ENCODE data around the gene SHC4.
"Not testable (repeated sequence)": the region's sequence is repeated elsewhere in the genome, so short reads cannot be mapped to it uniquely, and the experiment has no call there.

Gene SHC4

DNA sequence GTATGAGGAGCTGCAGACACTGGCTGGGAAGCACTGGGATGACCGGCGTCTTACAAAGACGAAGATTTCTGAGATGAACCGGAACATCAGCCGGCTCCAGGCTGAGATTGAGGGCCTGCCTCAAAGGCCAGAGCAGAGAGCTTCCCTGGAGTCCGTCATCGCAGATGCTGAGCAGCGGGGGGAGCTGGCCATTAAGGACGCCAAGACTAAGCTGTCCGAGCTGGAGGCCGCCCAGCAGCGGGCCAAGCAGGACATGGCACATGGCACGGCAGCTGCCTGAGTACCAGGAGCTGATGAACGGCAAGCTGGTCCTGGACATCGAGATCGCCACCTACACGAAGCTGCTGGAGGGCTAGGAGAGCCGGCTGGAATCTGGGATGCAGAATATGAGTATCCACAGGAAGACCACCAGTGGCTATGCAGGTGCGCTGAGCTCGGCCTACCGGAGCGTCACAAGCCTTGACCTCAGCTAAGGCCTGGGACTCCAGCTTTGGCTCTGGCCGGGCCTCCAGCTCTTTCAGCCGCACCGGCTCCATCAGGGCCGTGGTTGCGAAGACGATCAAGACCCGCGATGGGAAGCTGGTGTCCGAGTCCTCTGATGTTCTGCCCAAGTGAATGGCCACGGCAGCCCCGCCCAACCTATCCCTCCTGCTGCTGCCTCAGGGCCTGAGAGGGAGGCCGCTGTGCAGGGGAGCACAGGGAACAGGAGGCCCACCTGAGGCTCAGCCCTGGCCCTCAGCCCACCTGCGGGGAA is 9.2 kb upstream of the SHC4 start:
- DNase-seq (ENCODE audit: low spot score): no peak
- TF ChIP-seq, protein P1, sequence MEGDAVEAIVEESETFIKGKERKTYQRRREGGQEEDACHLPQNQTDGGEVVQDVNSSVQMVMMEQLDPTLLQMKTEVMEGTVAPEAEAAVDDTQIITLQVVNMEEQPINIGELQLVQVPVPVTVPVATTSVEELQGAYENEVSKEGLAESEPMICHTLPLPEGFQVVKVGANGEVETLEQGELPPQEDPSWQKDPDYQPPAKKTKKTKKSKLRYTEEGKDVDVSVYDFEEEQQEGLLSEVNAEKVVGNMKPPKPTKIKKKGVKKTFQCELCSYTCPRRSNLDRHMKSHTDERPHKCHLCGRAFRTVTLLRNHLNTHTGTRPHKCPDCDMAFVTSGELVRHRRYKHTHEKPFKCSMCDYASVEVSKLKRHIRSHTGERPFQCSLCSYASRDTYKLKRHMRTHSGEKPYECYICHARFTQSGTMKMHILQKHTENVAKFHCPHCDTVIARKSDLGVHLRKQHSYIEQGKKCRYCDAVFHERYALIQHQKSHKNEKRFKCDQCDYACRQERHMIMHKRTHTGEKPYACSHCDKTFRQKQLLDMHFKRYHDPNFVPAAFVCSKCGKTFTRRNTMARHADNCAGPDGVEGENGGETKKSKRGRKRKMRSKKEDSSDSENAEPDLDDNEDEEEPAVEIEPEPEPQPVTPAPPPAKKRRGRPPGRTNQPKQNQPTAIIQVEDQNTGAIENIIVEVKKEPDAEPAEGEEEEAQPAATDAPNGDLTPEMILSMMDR (IDR thresholded peaks at IDR 0.05; ENCODE audit: extremely low read depth, insufficient read depth, missing control alignments): no peak
- in situ Hi-C loops (cut with MboI; ENCODE audit: low pct_unique_long_range_greater_than_20kb, low sequenced_read_pairs, unreplicated experiment): no loop called here

DNA sequence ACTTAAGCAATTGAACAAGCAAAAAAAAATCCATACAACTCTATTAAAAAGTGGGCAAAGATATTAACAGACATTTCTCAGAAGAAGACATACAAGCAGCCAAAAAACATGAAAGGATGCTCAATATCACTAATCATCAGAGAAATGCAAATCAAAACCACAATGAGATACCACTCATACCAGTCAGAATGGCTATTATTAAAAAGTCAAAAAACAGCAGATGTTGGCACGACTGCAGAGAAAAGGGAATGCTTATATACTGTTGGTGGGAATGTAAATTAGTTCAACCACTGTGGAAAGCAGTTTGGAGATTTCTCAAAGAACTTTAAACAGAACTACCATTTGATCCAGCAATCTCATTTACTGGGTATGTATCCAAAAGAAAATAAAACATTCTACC is 7.2 kb upstream of the SHC4 start:
- DNase-seq (ENCODE audit: low spot score); in situ Hi-C loops (cut with MboI; ENCODE audit: low pct_unique_long_range_greater_than_20kb, low sequenced_read_pairs, unreplicated experiment): not testable (repeated sequence)

DNA sequence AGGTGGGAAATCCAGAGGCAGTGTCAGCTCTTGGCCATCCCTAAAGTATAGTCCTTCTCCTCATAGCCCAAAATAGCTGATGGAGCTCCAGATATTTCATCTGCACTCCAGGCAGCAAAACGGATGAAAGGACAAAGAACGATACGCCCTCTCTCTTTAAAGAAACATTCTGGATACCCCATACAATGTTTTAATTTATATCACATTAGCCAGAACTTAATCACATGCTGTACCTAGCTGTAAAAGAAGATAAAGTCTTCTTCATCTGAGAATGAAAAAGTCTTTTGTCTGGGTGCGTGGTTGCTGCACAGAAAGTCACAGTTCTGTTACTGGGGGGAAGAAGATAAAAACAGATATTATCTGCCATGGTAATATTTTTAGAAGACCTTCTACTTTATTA is 4.3 kb upstream of the SHC4 start:
- DNase-seq (ENCODE audit: low spot score): no peak
- TF ChIP-seq, protein P1 (IDR thresholded peaks at IDR 0.05; ENCODE audit: extremely low read depth, insufficient read depth, missing control alignments): no peak
- in situ Hi-C loops (cut with MboI; ENCODE audit: low pct_unique_long_range_greater_than_20kb, low sequenced_read_pairs, unreplicated experiment): no loop called here

DNA sequence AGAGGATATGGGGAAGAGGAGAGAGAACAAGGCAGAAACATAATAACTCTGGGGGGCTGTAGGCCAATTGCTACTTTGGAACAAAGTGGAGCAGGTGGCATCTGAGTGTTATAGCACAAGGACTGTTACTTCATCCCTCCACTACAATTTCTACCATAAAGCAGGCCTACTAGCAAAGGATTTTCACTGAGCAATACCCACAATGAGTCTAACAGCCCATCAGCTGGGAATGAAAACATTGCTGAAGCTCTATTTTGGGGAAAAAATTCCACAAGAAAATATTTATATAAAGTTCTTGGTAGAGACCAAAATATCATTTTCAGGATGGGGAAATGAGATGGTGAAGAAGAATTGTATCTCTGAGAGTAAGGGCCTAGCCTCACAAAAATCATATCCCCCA is 3.6 kb upstream of the SHC4 start:
- in situ Hi-C loops (cut with MboI; ENCODE audit: low pct_unique_long_range_greater_than_20kb, low sequenced_read_pairs, unreplicated experiment): no loop called here
- DNase-seq (ENCODE audit: low spot score): no peak
- TF ChIP-seq, protein P1 (IDR thresholded peaks at IDR 0.05; ENCODE audit: extremely low read depth, insufficient read depth, missing control alignments): no peak

DNA sequence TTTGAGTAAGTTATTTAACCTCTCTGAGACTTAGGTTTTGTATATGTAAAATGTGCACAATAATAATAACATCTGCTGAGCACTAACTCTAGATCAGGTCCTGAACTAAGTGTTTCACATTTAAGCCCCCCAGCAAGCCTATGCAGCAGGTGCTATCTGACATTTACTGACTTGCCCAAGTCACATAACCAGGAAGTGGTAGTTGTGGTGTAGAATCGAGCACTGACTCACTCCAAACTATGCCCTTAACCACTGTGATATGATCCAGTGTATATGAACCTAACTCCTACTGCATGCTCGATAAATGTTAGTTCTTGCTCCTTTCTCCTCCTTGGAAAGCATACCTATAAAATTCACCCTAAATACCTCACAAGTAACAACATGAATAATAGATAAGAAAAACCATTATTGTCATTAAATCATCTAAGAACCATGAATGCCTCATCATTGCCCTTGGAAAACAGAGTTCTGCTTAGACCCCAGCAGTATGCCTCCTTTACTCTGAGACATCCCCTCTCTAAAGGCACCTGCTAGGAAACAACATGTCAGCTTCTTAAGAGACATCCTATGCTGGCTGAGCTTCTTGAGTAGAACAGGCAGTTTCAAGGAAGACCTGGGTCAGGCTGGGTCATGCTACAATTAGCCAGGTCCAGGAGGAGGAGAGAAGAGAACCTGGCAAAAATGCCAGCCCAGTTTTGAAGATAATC is 3.0 kb upstream of the SHC4 start:
- TF ChIP-seq, protein P1 (IDR thresholded peaks at IDR 0.05; ENCODE audit: extremely low read depth, insufficient read depth, missing control alignments): no peak
- DNase-seq (ENCODE audit: low spot score): peak; percentile 64
- in situ Hi-C loops (cut with MboI; ENCODE audit: low pct_unique_long_range_greater_than_20kb, low sequenced_read_pairs, unreplicated experiment): no loop called here

DNA sequence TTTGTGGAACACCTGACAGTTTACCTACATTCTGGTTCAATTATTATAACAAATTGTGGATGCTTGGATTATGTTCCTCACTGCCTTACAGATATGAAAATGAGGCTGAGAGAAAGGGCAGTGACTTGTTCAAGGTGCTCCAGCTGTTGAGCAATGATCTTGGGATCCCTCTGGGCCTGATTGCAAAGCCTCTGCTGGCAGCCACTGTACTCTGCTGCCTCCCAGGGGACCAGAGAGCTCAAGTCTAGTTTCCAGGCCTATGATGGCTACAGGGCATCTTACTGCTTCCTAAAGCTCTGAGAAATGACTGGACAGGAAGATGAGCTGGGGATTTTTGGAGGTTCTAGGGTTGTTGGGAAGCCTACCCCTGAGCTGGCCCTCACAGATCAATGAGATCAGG is 2.3 kb upstream of the SHC4 start:
- DNase-seq (ENCODE audit: low spot score): peak; percentile 56
- in situ Hi-C loops (cut with MboI; ENCODE audit: low pct_unique_long_range_greater_than_20kb, low sequenced_read_pairs, unreplicated experiment): no loop called here
- TF ChIP-seq, protein P1 (IDR thresholded peaks at IDR 0.05; ENCODE audit: extremely low read depth, insufficient read depth, missing control alignments): peak; percentile 29

DNA sequence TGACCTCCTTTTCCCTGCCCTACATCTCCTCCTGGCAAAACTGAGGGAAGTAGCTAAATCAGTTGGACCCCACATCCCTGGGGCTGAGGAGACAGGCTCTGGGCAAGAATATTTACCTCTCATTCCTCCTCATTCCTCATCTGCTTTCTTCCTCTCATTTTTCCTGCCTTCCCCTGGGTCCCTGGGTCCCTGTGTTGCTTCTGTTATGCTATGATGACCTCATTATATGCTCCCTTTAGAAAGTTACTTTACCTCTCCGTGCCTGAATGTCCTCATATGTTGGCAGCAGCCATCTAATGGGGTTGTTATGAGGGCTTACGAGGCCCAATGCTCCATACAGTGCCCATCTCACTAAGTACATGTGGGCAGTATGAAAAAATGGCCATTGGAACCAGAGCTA is 1.2 kb upstream of the SHC4 start:
- in situ Hi-C loops (cut with MboI; ENCODE audit: low pct_unique_long_range_greater_than_20kb, low sequenced_read_pairs, unreplicated experiment): no loop called here
- no peak for DNase-seq (ENCODE audit: low spot score)
- TF ChIP-seq, protein P1 (IDR thresholded peaks at IDR 0.05; ENCODE audit: extremely low read depth, insufficient read depth, missing control alignments): no peak

Data from GM13977 (cell line).